ENCODE data around the gene CPSF4L.

CPSF4L gene

GRCh38 chr17:73215447-73215846 lies 46.2 kb downstream of the CPSF4L start:
- TF ChIP-seq CTCF (IDR thresholded peaks at IDR 0.05; ENCODE audit: control insufficient read depth, insufficient read depth, low read depth, low read length, missing control alignments): no peak
- no peak for DNase-seq (ENCODE audit: low read depth)
- H3K4me3 ChIP-seq (ENCODE audit: control insufficient read depth, low read depth, low read length): no peak overlapping the region

- H3K4me3 ChIP-seq (ENCODE audit: control insufficient read depth, low read depth, low read length): no peak overlapping the region
- no peak for DNase-seq (ENCODE audit: low read depth)
- TF ChIP-seq CTCF (IDR thresholded peaks at IDR 0.05; ENCODE audit: control insufficient read depth, insufficient read depth, low read depth, low read length, missing control alignments): no peak
These were observed 46.8 kb downstream of the CPSF4L start for GRCh38 chr17:73214851-73215250.

GRCh38 chr17:73214008-73214407 lies 47.7 kb downstream of the CPSF4L start:
- H3K4me3 ChIP-seq (ENCODE audit: control insufficient read depth, low read depth, low read length): no peak overlapping the region
- TF ChIP-seq CTCF (IDR thresholded peaks at IDR 0.05; ENCODE audit: control insufficient read depth, insufficient read depth, low read depth, low read length, missing control alignments): no peak
- no peak for DNase-seq (ENCODE audit: low read depth)

- H3K4me3 ChIP-seq (ENCODE audit: control insufficient read depth, low read depth, low read length): no peak overlapping the region
- TF ChIP-seq CTCF (IDR thresholded peaks at IDR 0.05; ENCODE audit: control insufficient read depth, insufficient read depth, low read depth, low read length, missing control alignments): no peak
- no peak for DNase-seq (ENCODE audit: low read depth)
These were observed 49.9 kb downstream of the CPSF4L start for GRCh38 chr17:73211745-73212144.

- H3K4me3 ChIP-seq (ENCODE audit: control insufficient read depth, low read depth, low read length): no peak overlapping the region
- peak; percentile 39 for TF ChIP-seq CTCF (IDR thresholded peaks at IDR 0.05; ENCODE audit: control insufficient read depth, insufficient read depth, low read depth, low read length, missing control alignments)
- DNase-seq (ENCODE audit: low read depth): no peak
These were observed 51.5 kb downstream of the CPSF4L start for GRCh38 chr17:73210002-73210678.

GRCh38 chr17:73209436-73209835 lies 52.2 kb downstream of the CPSF4L start:
- DNase-seq (ENCODE audit: low read depth): no peak
- no peak for TF ChIP-seq CTCF (IDR thresholded peaks at IDR 0.05; ENCODE audit: control insufficient read depth, insufficient read depth, low read depth, low read length, missing control alignments)
- no peak overlapping the region for H3K4me3 ChIP-seq (ENCODE audit: control insufficient read depth, low read depth, low read length)
